Caco-2 (cell line): Measurements from ENCODE around the gene SART3. TPM values are rescaled to one million over a fixed set of nuclear protein-coding genes. Genes with fewer than 3 reads are reported as not detected.

ENCODE experiments used
- BruUV-seq: library from RNA; stranded (reverse); fragments of 400-500 nt; replicated peaks from 2 replicates; lab custom pipeline; 2021; lab: Mats Ljungman, UMichigan
- CTCF ChIA-PET: fragments of 300-600 bp; sonication (Branson Sonifier 250); formaldehyde crosslinking; loops from one replicate; lab custom pipeline; 2022; ENCODE audit warnings: antibody characterized with exemption; lab: Charles Lee
- POLR2A ChIA-PET: fragments of 300-600 bp; sonication (Branson Sonifier 250); formaldehyde crosslinking; loops from one replicate; lab custom pipeline; 2022; ENCODE audit warnings: antibody characterized with exemption; lab: Charles Lee
- DNase-seq, 2 experiments: peaks; one replicate each; pipeline versions ENCODE4 v3.0.0 to v3.0.0-alpha.2; 2020 to 2022
- H3K27me3 ChIP-seq: replicated peaks from 2 replicates; pipeline ENCODE4 v1.6.0; 2011; ENCODE audit warnings: low read length; ENCODE audit not compliant: control insufficient read depth, insufficient read depth
- H3K36me3 ChIP-seq: 2 replicates; pipeline ENCODE4 v1.5.1; 2011; ENCODE audit warnings: low read length; ENCODE audit not compliant: control insufficient read depth, insufficient read depth
- H3K4me1 ChIP-seq: fragments of 250-450 bp; sonication (Bioruptor Pico); 2 replicates; pipeline ENCODE4 v1.5.1; 2020; ENCODE audit warnings: mild to moderate bottlenecking
- H3K4me3 ChIP-seq: 2 replicates; pipeline ENCODE4 v1.5.1; 2011; ENCODE audit warnings: low read depth, mild to moderate bottlenecking, control low read depth, low read length
- H3K9me3 ChIP-seq: fragments of 250-450 bp; sonication (Bioruptor Pico); 2 replicates; pipeline ENCODE4 v1.5.1; 2020; ENCODE audit warnings: mild to moderate bottlenecking, moderate library complexity
- H3K27ac Mint-ChIP-seq: one replicate; pipeline ENCODE4 v1.8.0; 2022; ENCODE audit warnings: mixed read lengths; ENCODE audit not compliant: unreplicated experiment
- H3K27me3 Mint-ChIP-seq: one replicate; pipeline ENCODE4 v1.8.0; 2022; ENCODE audit warnings: mixed read lengths; ENCODE audit not compliant: insufficient read depth, unreplicated experiment
- H3K36me3 Mint-ChIP-seq: one replicate; pipeline ENCODE4 v1.8.0; 2022; ENCODE audit warnings: mild to moderate bottlenecking, mixed read lengths; ENCODE audit not compliant: insufficient read depth, unreplicated experiment
- H3K4me1 Mint-ChIP-seq: one replicate; pipeline ENCODE4 v1.8.0; 2022; ENCODE audit warnings: low read depth, mixed read lengths; ENCODE audit not compliant: unreplicated experiment
- H3K4me3 Mint-ChIP-seq: one replicate; pipeline ENCODE4 v1.8.0; 2022; ENCODE audit warnings: mild to moderate bottlenecking, moderate library complexity, mixed read lengths; ENCODE audit not compliant: unreplicated experiment
- H3K9me3 Mint-ChIP-seq: one replicate; pipeline ENCODE4 v1.8.0; 2022; ENCODE audit warnings: mixed read lengths; ENCODE audit not compliant: unreplicated experiment
- intact Hi-C: fragments of 100-400 bp; cut with micrococcal nuclease; formaldehyde crosslinking; loops from one replicate; pipeline ENCODE4 v1.10.0; 2022; ENCODE audit not compliant: unreplicated experiment
- total RNA-seq: library from RNA; stranded (reverse); gene quantifications from 2 replicates; pipeline ENCODE4 v1.2.3, GENCODE V29; 2022
- TF ChIP-seq, protein P1 (sequence below), 2 experiments: fragments of 200-600 bp in 1 of 2; IDR thresholded peaks; 1 replicate in 1 of 2; 2 replicates in 1 of 2; pipeline versions ENCODE4 v1.5.1 to v1.8.0; 2011 to 2022; ENCODE audit warnings: antibody characterized with exemption in 1 of 2, control low read depth in 1 of 2, inconsistent platforms in 1 of 2, low read depth in 1 of 2, low read length in 1 of 2, mild to moderate bottlenecking in 1 of 2, moderate library complexity in 1 of 2; ENCODE audit not compliant: insufficient read depth in 1 of 2, severe bottlenecking in 1 of 2, unreplicated experiment in 1 of 2

SART3 gene
- total RNA-seq, 1 experiment from 2014 or later, result 77.3 TPM

DNA sequence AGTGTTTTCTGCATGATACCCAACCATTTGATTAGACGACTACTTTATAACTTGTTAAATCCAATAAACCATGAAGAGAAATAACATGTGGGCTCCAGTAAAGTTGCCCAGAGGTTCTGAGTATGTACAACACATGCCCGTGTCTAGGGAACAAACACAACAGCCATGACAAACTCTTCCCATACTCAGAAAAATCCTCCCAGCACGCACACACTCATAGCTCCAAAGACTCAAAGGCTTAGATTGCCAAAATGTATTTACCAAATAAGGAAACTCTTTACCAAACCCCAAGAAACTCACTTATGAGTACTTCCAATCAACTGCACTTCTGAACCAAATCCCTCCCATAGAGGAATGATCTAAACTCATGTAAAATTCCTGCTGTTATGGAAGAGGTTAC is 17.3 kb downstream of the SART3 start:
- TF ChIP-seq, protein P1, sequence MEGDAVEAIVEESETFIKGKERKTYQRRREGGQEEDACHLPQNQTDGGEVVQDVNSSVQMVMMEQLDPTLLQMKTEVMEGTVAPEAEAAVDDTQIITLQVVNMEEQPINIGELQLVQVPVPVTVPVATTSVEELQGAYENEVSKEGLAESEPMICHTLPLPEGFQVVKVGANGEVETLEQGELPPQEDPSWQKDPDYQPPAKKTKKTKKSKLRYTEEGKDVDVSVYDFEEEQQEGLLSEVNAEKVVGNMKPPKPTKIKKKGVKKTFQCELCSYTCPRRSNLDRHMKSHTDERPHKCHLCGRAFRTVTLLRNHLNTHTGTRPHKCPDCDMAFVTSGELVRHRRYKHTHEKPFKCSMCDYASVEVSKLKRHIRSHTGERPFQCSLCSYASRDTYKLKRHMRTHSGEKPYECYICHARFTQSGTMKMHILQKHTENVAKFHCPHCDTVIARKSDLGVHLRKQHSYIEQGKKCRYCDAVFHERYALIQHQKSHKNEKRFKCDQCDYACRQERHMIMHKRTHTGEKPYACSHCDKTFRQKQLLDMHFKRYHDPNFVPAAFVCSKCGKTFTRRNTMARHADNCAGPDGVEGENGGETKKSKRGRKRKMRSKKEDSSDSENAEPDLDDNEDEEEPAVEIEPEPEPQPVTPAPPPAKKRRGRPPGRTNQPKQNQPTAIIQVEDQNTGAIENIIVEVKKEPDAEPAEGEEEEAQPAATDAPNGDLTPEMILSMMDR (IDR thresholded peaks at IDR 0.05; ENCODE audit: insufficient read depth in 1 of 2, low read depth in 1 of 2, low read length in 1 of 2, severe bottlenecking in 1 of 2, unreplicated experiment in 1 of 2), result no peak
- Mint-ChIP-seq H3K27me3 (no peaks in the 10 kb centered on the region), H3K9me3 (no peaks in the 10 kb centered on the region), H3K4me3 (no peak overlapping the region), H3K36me3 (peaks cover 81% of the 10 kb centered on the region), H3K27ac (no peak overlapping the region), H3K4me1 (no peaks in the 10 kb centered on the region)
- DNase-seq, result no peak
- ChIA-PET CTCF (no interaction called here), POLR2A (no interaction called here)
- Histone ChIP-seq H3K9me3 (no peaks in the 10 kb centered on the region), H3K4me3 (no peak overlapping the region), H3K27me3 (no peaks in the 10 kb centered on the region), H3K4me1 (no peaks in the 10 kb centered on the region), H3K36me3 (peaks cover 2% of the 10 kb centered on the region; the same call in 1 of the 2 replicates)
- BruUV-seq, result no TSS peak
- intact Hi-C loops, result no loop called here

DNA sequence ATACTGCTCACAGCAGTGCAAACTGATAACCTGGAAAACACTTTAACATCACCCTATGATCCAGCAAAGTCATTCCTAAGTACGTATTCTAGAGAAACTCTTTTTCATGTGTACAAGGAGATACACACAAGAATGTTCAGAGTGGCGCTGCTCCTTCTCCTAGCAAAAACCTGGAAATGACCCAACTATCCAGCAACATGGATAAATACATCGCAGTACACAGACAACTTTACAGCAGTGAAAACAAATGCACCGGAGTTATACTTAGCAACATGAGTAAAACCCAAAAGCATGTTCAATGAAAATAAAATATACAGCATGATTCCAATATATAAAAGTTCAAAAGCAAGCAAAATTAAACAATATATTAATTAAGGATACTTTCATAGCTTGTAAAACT is 18.7 kb downstream of the SART3 start:
- H3K27ac Mint-ChIP-seq, result no peak overlapping the region
- no peaks in the 10 kb centered on the region for H3K9me3 Mint-ChIP-seq
- no peak overlapping the region for H3K4me3 Mint-ChIP-seq
- Histone ChIP-seq H3K4me1 (no peaks in the 10 kb centered on the region), H3K27me3 (no peaks in the 10 kb centered on the region), H3K4me3 (no peak overlapping the region), H3K36me3 (peaks cover 1% of the 10 kb centered on the region; the same call in 1 of the 2 replicates), H3K9me3 (no peaks in the 10 kb centered on the region)
- CTCF ChIA-PET, result no interaction called here
- DNase-seq, result no peak
- TF ChIP-seq, protein P1 (IDR thresholded peaks at IDR 0.05; ENCODE audit: insufficient read depth in 1 of 2, low read depth in 1 of 2, low read length in 1 of 2, severe bottlenecking in 1 of 2, unreplicated experiment in 1 of 2), result no peak
- POLR2A ChIA-PET, result no interaction called here
- no peaks in the 10 kb centered on the region for H3K27me3 Mint-ChIP-seq
- peaks cover 83% of the 10 kb centered on the region for H3K36me3 Mint-ChIP-seq
- no peaks in the 10 kb centered on the region for H3K4me1 Mint-ChIP-seq
- BruUV-seq, result no TSS peak
- intact Hi-C loops, result no loop called here

DNA sequence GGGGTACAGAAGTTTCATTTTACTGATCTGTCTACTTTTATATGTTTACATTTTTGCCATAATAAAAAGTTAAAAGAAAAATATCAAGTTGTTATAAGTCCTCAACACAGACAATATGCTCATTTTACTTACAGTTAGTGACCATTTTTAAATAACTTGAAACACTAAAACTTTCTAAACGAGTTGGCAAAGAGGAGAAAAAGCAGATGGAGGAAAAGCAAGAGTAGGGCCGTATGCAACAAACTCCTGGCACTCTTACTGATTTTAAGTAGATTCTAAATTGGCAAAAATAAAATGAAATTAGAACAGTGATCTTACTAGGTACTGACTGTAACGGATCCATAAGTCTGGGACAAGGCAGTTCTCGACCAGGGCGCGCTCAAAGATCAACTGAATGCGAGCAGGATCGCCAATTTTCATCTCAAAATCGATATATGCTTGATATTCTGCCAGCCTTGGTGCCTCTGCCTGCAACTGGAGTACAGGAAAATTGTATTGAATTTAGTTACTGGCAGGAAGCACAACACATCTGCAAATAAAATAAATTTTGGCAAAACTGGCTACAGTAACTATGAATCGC is 22.3 kb downstream of the SART3 start:
- ChIA-PET CTCF (no interaction called here), POLR2A (no interaction called here)
- no TSS peak for BruUV-seq
- Histone ChIP-seq H3K9me3 (no peaks in the 10 kb centered on the region), H3K4me3 (no peak overlapping the region), H3K4me1 (no peaks in the 10 kb centered on the region), H3K36me3 (peaks cover 2% of the 10 kb centered on the region), H3K27me3 (no peaks in the 10 kb centered on the region)
- no peak for DNase-seq
- H3K27ac Mint-ChIP-seq, result no peak overlapping the region
- H3K4me3 Mint-ChIP-seq, result no peak overlapping the region
- H3K9me3 Mint-ChIP-seq, result no peaks in the 10 kb centered on the region
- H3K27me3 Mint-ChIP-seq, result no peaks in the 10 kb centered on the region
- no peaks in the 10 kb centered on the region for H3K4me1 Mint-ChIP-seq
- peaks cover 86% of the 10 kb centered on the region for H3K36me3 Mint-ChIP-seq
- intact Hi-C loops, result no loop called here
- TF ChIP-seq, protein P1 (IDR thresholded peaks at IDR 0.05; ENCODE audit: insufficient read depth in 1 of 2, low read depth in 1 of 2, low read length in 1 of 2, severe bottlenecking in 1 of 2, unreplicated experiment in 1 of 2), result no peak
